Sigmoid colon (tissue), 7 donors: ENCODE data around the gene SPAG16. TPM values are rescaled to one million over a fixed set of nuclear protein-coding genes. Genes with fewer than 3 reads are reported as not detected.
A peak's percentile ranks its signal among the peaks of the same experiment; 100 is the strongest.

Experiments used
- DNase-seq: peaks from one replicate; pipeline ENCODE4 v3.0.0-alpha.2; 2019
- H3K27ac ChIP-seq, 4 donors: fragments of 200-600 bp; sonication (generic); one replicate each; pipeline ENCODE4 v1.5.1; 2016 to 2019; ENCODE audit warnings: mild to moderate bottlenecking in 1 of 4
- H3K27me3 ChIP-seq, 3 donors: fragments of 200-600 bp; sonication (generic); one replicate each; pipeline ENCODE4 v1.5.1; 2019; ENCODE audit warnings: mild to moderate bottlenecking in 1 of 3
- H3K36me3 ChIP-seq, 4 donors: fragments of 200-600 bp; sonication (generic); one replicate each; pipeline ENCODE4 v1.5.1; 2016 to 2019
- H3K4me1 ChIP-seq, 4 donors: fragments of 200-600 bp; sonication (generic); one replicate each; pipeline ENCODE4 v1.5.1; 2017 to 2019
- H3K4me3 ChIP-seq, 4 donors: fragments of 200-600 bp; sonication (generic); one replicate each; pipeline ENCODE4 v1.5.1; 2017 to 2019; ENCODE audit warnings: mild to moderate bottlenecking in 2 of 4, moderate library complexity in 1 of 4
- H3K9me3 ChIP-seq, 4 donors: fragments of 200-600 bp in 3 of 4; sonication (generic) in 3 of 4; one replicate each; pipeline versions ENCODE4 v1.5.1 to v1.6.1; 2013 to 2019
- CTCF ChIP-seq, 4 experiments: fragments of 450-650 bp in 3 of 4; fragments of 200-600 bp in 1 of 4; IDR thresholded peaks; one replicate each; pipeline ENCODE4 v1.5.1; 2016 to 2019; ENCODE audit warnings: antibody characterized with exemption in 4 of 4, mild to moderate bottlenecking in 3 of 4, moderate library complexity in 2 of 4
- EP300 ChIP-seq, 4 donors: sonication (generic); formaldehyde crosslinking; IDR thresholded peaks; one replicate each; pipeline ENCODE4 v1.6.1; 2017; ENCODE audit warnings: antibody characterized with exemption in 4 of 4
- POLR2A ChIP-seq, 2 donors: fragments of 450-650 bp; IDR thresholded peaks; one replicate each; pipeline ENCODE4 v1.6.1; 2016; ENCODE audit warnings: antibody characterized with exemption in 2 of 2, mild to moderate bottlenecking in 2 of 2, moderate library complexity in 2 of 2
- POLR2AphosphoS5 ChIP-seq, 4 donors: sonication (generic); formaldehyde crosslinking; IDR thresholded peaks; one replicate each; pipeline ENCODE4 v1.6.1; 2017; ENCODE audit warnings: antibody characterized with exemption in 4 of 4
- WGBS, 2 donors: extraction: QIAGEN DNeasy Blood & Tissue Kit; methylation state at CpG; one replicate each; pipeline ENCODE4 v1.1.7; 2013; 5-methylcytosine and 5-hydroxymethylcytosine counted together
- intact Hi-C: fragments of 100-400 bp; cut with DNase I; formaldehyde crosslinking; loops from one replicate; pipeline ENCODE4 v1.15.1; 2023
- polyA plus RNA-seq, 3 donors: library from polyadenylated mRNA; stranded (reverse); fragments of 200-250 nt; gene quantifications; one replicate each; pipeline ENCODE4 v1.2.3, GENCODE V29; 2013
- total RNA-seq, 4 donors: library from RNA; depleted of rRNA; stranded (reverse); fragments of >200 nt; gene quantifications; one replicate each; pipeline ENCODE4 v1.1.0, GENCODE V29; 2016
- donor health status: healthy with polysubstance abuse.
- donor health status: Bipolar disorder and iron deficiency.
- donor health status: healthy.

SPAG16 gene
- total and polyA plus RNA-seq, 7 donors = 13.1 to 70.3 (median 36.0) TPM

GRCh38 chr2:213243189-213244044 lies 40.8 kb upstream of the SPAG16 start:
- no peak for TF ChIP-seq POLR2A (IDR thresholded peaks at IDR 0.05)
- TF ChIP-seq EP300 (IDR thresholded peaks at IDR 0.05) = no peak
- no peak for TF ChIP-seq CTCF (IDR thresholded peaks at IDR 0.05)
- no peak for TF ChIP-seq POLR2AphosphoS5 (IDR thresholded peaks at IDR 0.05)
- Histone ChIP-seq H3K27ac (no peak overlapping the region), H3K36me3 (no peaks in the 10 kb centered on the region), H3K4me1 (peaks cover 0 to 6% (median 0%) of the 10 kb centered on the region in 4 donors), H3K27me3 (no peaks in the 10 kb centered on the region), H3K4me3 (no peak overlapping the region), H3K9me3 (no peaks in the 10 kb centered on the region)
- intact Hi-C loops = no loop called here
- DNase-seq = no peak
- 63 to 82% methylated on average over 6 of the region's 6 CpGs for WGBS, 2 donors

- 1 to 2% methylated on average over 4 of the region's 4 CpGs for WGBS, 2 donors
- Histone ChIP-seq H3K27me3 (no peaks in the 10 kb centered on the region), H3K4me1 (no peaks in the 10 kb centered on the region), H3K36me3 (no peaks in the 10 kb centered on the region), H3K4me3 (no peak overlapping the region), H3K9me3 (no peaks in the 10 kb centered on the region), H3K27ac (no peak overlapping the region)
- intact Hi-C loops = no loop called here
- DNase-seq = no peak
- TF ChIP-seq CTCF (IDR thresholded peaks at IDR 0.05) (peak; percentile 27 to 70 (median 64)), POLR2AphosphoS5 (IDR thresholded peaks at IDR 0.05) (no peak)
These were observed 37.6 kb upstream of the SPAG16 start for GRCh38 chr2:213246497-213247281.

GRCh38 chr2:213247566-213247965 lies 36.7 kb upstream of the SPAG16 start:
- Histone ChIP-seq H3K9me3 (no peaks in the 10 kb centered on the region), H3K27me3 (no peaks in the 10 kb centered on the region), H3K36me3 (no peaks in the 10 kb centered on the region), H3K27ac (no peak overlapping the region), H3K4me3 (no peak overlapping the region), H3K4me1 (no peaks in the 10 kb centered on the region)
- no peak for DNase-seq
- intact Hi-C loops = no loop called here
- TF ChIP-seq EP300 (IDR thresholded peaks at IDR 0.05) = no peak
- no peak for TF ChIP-seq POLR2AphosphoS5 (IDR thresholded peaks at IDR 0.05)
- TF ChIP-seq CTCF (IDR thresholded peaks at IDR 0.05) = no peak
- no peak for TF ChIP-seq POLR2A (IDR thresholded peaks at IDR 0.05)
- WGBS, 2 donors = 78 to 86% methylated on average over 4 of the region's 4 CpGs

GRCh38 chr2:213248637-213249036 lies 35.6 kb upstream of the SPAG16 start:
- intact Hi-C loops = no loop called here
- Histone ChIP-seq H3K27me3 (no peaks in the 10 kb centered on the region), H3K36me3 (no peaks in the 10 kb centered on the region), H3K4me3 (no peak overlapping the region), H3K27ac (no peak overlapping the region), H3K4me1 (no peaks in the 10 kb centered on the region), H3K9me3 (no peaks in the 10 kb centered on the region)
- WGBS, 2 donors = 67 to 88% methylated on average over 4 of the region's 4 CpGs
- no peak for DNase-seq
- TF ChIP-seq CTCF (IDR thresholded peaks at IDR 0.05) (no peak), POLR2AphosphoS5 (IDR thresholded peaks at IDR 0.05) (no peak), POLR2A (IDR thresholded peaks at IDR 0.05) (no peak), EP300 (IDR thresholded peaks at IDR 0.05) (no peak)
